Measurements from ENCODE around the gene FLG2. TPM values are rescaled to one million over a fixed set of nuclear protein-coding genes. Genes with fewer than 3 reads are reported as not detected.

Gene FLG2
- total and polyA plus RNA-seq, 2 of the 4 experiments (the other 2 are of a cell fraction): 0.02 TPM; not detected in 1

GRCh38 chr1:152349611-152350010 lies 10.2 kb downstream of the FLG2 start:
- no peak overlapping the region for H2BK20ac ChIP-seq (ENCODE audit: low read depth, low read length)
- H4K8ac ChIP-seq (ENCODE audit: low read depth in 2 of 2, low read length in 2 of 2): no peak overlapping the region
- H4K20me1 ChIP-seq (ENCODE audit: insufficient read depth, low read length): no peaks in the 10 kb centered on the region; the same call in 1 of the 2 replicates
- no peak overlapping the region for H2AK9ac ChIP-seq (replicated peaks; ENCODE audit: low read depth, low read length, poor library complexity)
- DNase-seq: no peak
- CTCF ChIA-PET: no interaction called here
- no peak overlapping the region for H3K23ac ChIP-seq (ENCODE audit: low read depth, low read length)
- no peak overlapping the region for H4K91ac ChIP-seq (ENCODE audit: insufficient read depth, low read depth, low read length)
- H4K5ac ChIP-seq (ENCODE audit: low read depth, low read length): no peak overlapping the region
- intact Hi-C loops (cut with micrococcal nuclease): loop anchor here (5.0 kb wide), 2 partner anchors 108 to 207 kb away; no protein-coding TSS in a partner anchor
- H3K79me1 ChIP-seq (ENCODE audit: low read depth in 1 of 2, low read length in 2 of 2): no peaks in the 10 kb centered on the region
- H2AFZ ChIP-seq (replicated peaks; ENCODE audit: low read length, poor library complexity): no peak overlapping the region
- H3K27ac ChIP-seq (ENCODE audit: insufficient read depth, low read length): no peak overlapping the region
- in situ Hi-C loops (cut with MboI; ENCODE audit: low sequenced_read_pairs): no loop called here
- ATAC-seq (ENCODE audit: low read depth): no peak
- H2BK15ac ChIP-seq (ENCODE audit: low read depth, low read length): no peak overlapping the region
- TF ChIP-seq FOS (IDR thresholded peaks at IDR 0.05; ENCODE audit: low read depth, low read length): no peak
- no peak for TF ChIP-seq MAFK (IDR thresholded peaks at IDR 0.05; ENCODE audit: low read depth, low read length)
- TF ChIP-seq USF2 (IDR thresholded peaks at IDR 0.05; ENCODE audit: low read depth, low read length): no peak
- TF ChIP-seq BHLHE40 (IDR thresholded peaks at IDR 0.05; ENCODE audit: low read depth, low read length): no peak
- no peak for TF ChIP-seq MAZ (IDR thresholded peaks at IDR 0.05; ENCODE audit: borderline replicate concordance, low read depth, low read length)
- TF ChIP-seq CTCF (conservative IDR thresholded peaks at IDR 0.05; ENCODE audit: low read depth, low read length): no peak
- TF ChIP-seq RCOR1 (IDR thresholded peaks at IDR 0.05; ENCODE audit: insufficient replicate concordance, low read length): no peak
- no peak for TF ChIP-seq ELK1 (IDR thresholded peaks at IDR 0.05; ENCODE audit: borderline replicate concordance, low read depth, low read length)
- TF ChIP-seq MXI1 (IDR thresholded peaks at IDR 0.05; ENCODE audit: borderline replicate concordance, low read depth, low read length): no peak
- TF ChIP-seq CEBPB (IDR thresholded peaks at IDR 0.05; ENCODE audit: low read depth, low read length): no peak
- TF ChIP-seq POLR2A (IDR thresholded peaks at IDR 0.05; ENCODE audit: low read depth, low read length): no peak
- no peak for TF ChIP-seq RAD21 (IDR thresholded peaks at IDR 0.05; ENCODE audit: low read length)
- TF ChIP-seq CHD1 (IDR thresholded peaks at IDR 0.05; ENCODE audit: low read depth, low read length): no peak
- TF ChIP-seq SMC3 (IDR thresholded peaks at IDR 0.05; ENCODE audit: low read depth, low read length): no peak
- no peak for TF ChIP-seq RFX5 (IDR thresholded peaks at IDR 0.05; ENCODE audit: low read depth, low read length)
- no peak for TF ChIP-seq NFE2L2 (IDR thresholded peaks at IDR 0.05; ENCODE audit: low read depth, low read length)
- dilution Hi-C loops (cut with HindIII; ENCODE audit: low sequenced_read_pairs, unreplicated experiment): no loop called here
- H2BK5ac ChIP-seq (ENCODE audit: low read depth, low read length, poor library complexity, severe bottlenecking): no peak overlapping the region
- no CpG with 5 or more reads among the region's 2 CpGs for WGBS, 2 experiments (ENCODE audit: extremely low coverage in 2 of 2, insufficient read length in 1 of 2)
- no peaks in the 10 kb centered on the region for H3K4me1 ChIP-seq (ENCODE audit: control insufficient read depth, insufficient read depth, low read length)
- no peak overlapping the region for H3K4me2 ChIP-seq (ENCODE audit: low read depth, low read length)
- H3K9me1 ChIP-seq (ENCODE audit: insufficient read depth, low read length): no peaks in the 10 kb centered on the region
- H3K4me3 ChIP-seq (ENCODE audit: insufficient read depth, low read depth, low read length): no peak overlapping the region
- H3K14ac ChIP-seq (replicated peaks; ENCODE audit: low read depth, low read length): no peak overlapping the region
- BruUV-seq (replicated peaks): no TSS peak
- H3K9ac ChIP-seq (ENCODE audit: low read depth, low read length): no peak overlapping the region
- POLR2A ChIA-PET (ENCODE audit: unreplicated experiment): no interaction called here
- no peak overlapping the region for H3K56ac ChIP-seq (ENCODE audit: extremely low read depth, insufficient read depth, low read length)
- H2AK5ac ChIP-seq (ENCODE audit: low read depth, low read length): no peak overlapping the region
- no peak overlapping the region for H3K4ac ChIP-seq (ENCODE audit: low read depth, low read length)
- H3K9me3 ChIP-seq (ENCODE audit: control insufficient read depth, insufficient read depth, low read length): peaks cover 5% of the 10 kb centered on the region; the same call in 1 of the 2 replicates
- H3K18ac ChIP-seq (ENCODE audit: low read depth, low read length): no peak overlapping the region
- no peak overlapping the region for H2BK120ac ChIP-seq (ENCODE audit: low read depth, low read length)
- no peaks in the 10 kb centered on the region for H3K36me3 ChIP-seq (ENCODE audit: control insufficient read depth, insufficient read depth, low read length)
- no peaks in the 10 kb centered on the region for H3K27me3 ChIP-seq (ENCODE audit: control insufficient read depth, insufficient read depth, low read length)
